Erythroblast (primary cell): ENCODE data around the gene MUS81.

Experiments used
- DNase-seq, 2 experiments: peaks; one replicate each; lab custom pipeline; 2025; lab: John Stamatoyannopoulos, UW
- GATA1 ChIP-seq: IDR thresholded peaks from 2 replicates; pipeline ENCODE4 v1.6.1; 2011; ENCODE audit warnings: low read depth, mild to moderate bottlenecking, control low read depth, low read length, moderate library complexity
- POLR2A ChIP-seq: IDR thresholded peaks from 2 replicates; pipeline ENCODE4 v1.6.1; 2011; ENCODE audit warnings: mild to moderate bottlenecking, low read length

MUS81 gene

DNA sequence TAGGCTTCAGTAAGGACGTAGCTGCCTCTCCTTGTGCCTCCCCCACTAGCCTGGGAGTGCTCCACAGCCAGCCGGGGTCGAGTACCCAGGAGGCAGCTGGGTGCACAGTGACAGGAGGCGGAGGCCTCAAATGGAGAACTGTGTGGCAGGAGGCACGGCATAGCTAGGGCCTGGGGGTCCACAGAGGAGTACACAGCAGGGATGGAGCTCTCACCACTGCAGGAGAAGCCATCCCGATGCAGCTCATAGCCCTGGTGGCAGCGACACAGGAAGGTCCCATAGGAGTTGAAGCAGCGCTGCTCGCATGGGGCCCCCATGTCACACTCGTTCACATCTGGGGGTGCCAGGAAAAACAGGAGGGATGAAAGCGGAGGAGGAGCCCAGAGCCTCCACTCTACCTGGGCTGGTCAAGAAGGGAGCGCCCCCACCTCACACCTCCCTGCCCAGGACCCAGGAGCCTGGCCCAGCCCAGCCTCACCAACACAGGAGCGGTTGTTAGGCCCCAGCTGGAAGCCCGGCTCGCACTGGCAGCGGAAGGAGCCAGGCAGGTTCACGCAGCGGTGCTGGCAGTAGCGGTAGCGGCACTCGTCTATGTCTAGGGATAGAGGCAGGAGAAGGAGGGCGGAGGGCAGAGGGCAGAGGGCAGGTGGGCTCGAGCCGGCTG lies 9.5 kb downstream of the MUS81 start:
- DNase-seq: no peak
- TF ChIP-seq POLR2A: peak; percentile 5
- TF ChIP-seq GATA1: no peak

DNA sequence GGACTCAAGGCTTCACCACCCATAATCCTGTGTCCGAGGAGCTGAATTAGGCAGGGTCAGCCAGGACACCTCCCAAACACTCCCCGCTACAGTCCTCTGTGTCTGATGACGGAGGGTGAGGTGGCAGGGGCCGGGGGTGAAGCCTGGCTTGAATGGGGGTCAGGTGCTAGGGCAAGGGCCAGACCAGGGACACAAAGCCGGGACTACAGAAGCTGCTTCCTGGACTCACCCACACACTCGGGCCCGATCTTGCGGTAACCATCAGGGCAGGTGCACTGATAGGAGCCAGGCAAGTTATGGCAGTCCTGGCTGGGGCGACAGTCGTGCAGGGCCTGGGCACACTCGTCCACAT lies 10.1 kb downstream of the MUS81 start:
- no peak for DNase-seq
- no peak for TF ChIP-seq GATA1
- TF ChIP-seq POLR2A: no peak

DNA sequence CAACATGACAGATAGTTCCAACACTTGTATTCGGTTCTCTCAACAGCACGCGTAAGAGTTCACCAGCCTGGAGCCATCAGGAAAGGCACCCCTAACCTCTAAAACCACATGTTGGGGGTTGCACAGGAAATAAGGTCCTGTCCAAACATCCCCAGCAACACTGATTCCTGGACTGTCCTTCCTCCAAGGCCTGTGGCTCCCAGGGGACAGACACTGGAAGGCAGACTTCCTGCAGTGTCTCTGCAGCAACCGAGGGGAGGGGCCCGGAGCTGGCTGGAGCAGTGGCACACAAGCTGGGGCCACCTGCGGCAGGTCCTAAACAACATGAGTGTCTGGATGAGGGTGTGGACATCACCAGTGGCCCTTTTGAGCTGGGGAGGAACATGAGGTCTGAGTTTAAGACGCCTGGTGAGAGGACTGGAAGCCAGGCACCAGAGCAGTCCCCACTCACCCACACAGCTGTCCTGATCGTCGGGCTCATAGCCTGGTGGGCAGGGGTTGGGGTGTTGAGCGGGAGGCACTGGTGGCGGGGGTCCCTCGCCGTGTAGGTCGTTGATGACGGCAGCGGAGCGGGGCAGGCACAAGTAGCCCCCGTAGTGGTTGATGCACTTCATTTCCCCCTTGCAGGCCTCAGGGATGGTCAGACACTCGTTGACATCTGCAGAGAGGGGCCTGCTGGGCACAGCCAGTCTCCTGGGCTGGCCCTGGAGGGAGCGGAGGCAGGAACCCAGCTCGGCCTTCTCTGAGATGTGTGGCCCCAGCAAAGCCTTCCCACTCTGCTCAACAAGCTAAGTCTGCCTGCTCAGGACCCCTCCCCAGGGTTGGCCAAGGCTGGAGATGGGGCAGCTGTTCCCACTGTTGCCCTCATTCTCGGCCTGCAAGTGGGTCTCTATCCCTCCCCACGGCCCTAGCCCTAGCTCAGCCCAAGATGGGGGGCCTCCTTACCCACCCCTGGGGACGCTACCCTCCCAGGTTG lies 10.8 kb downstream of the MUS81 start:
- TF ChIP-seq GATA1: no peak
- peak; percentile 37 for TF ChIP-seq POLR2A
- DNase-seq: no peak

DNA sequence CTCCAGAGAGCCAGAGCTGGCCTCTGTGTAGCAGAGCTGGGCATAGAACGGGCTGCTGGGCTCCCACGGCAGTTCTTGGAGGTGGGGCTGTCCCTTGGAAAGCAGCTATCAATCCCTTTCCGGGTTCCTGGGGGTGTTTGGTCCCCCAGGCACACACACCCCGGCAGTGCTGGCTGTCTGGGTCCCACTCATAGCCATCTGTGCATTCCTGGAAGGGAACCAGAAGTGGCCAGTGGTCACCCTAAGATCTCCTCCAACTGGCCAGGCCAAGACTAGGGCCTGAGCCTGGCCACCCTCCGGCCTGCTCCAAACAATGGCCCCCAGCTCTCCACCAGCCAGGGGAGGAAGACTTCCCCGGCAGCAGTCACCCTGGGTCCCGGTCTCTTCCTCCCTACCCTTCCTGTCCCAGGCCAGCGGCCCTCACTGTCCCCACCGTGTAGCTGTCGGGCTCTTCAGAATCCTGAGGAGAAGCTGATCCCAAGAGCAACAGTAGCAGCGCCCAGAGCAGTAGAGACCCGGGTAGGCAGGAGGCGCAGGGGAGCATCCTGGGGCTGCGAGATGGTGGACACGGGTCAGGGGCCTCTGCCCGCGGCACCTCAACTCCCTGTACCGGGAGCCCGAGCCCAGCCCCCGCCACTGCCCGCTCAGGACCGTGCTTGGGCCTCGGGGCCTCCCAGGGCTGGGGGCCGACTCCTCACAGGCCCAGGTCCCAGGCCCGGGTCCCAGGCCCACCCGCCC lies 11.7 kb downstream of the MUS81 start:
- no peak for DNase-seq
- TF ChIP-seq POLR2A: no peak
- no peak for TF ChIP-seq GATA1

DNA sequence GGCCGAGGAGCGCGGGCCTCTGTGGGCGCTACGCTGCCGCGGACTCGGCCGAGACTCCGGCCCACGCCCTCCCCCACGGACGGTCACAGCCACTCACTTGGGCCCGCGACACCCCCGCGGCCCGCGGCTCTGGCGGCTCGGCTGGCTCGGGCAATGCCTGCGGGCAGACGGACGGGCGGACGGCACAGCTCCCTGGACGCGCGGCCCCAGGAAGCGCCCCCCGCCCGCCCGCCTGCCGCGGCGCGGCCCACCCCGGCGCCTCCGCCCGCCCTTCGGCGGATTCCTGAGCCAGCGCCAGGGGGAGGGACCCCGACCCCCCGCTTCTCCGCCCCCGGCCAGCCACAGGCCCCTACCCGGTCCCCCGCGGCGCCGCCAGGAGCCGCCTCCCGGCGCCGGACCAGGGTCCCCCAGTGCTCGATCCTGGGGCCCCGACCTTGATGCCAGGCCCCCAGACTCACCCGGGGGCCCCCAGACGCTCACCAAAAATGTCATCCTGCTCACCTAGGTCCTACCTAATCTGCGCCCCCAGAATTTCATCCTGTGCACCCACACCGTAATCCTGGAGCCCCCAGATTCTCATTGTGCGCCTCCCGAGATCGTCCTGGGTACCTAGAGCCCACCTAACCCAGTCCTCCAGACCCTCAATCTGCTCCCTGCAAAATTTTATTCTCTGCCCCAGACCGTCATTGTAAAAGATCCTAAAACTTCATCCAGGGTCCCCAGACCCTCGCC lies 12.5 kb downstream of the MUS81 start, which contains the start of gene EFEMP2:
EFEMP2 (minus strand) TSS at position 215 of the 732 bp plus-strand sequence. CDS start 446 bp downstream, outside the sequence.
- DNase-seq: no peak
- TF ChIP-seq POLR2A (no peak), GATA1 (no peak)

DNA sequence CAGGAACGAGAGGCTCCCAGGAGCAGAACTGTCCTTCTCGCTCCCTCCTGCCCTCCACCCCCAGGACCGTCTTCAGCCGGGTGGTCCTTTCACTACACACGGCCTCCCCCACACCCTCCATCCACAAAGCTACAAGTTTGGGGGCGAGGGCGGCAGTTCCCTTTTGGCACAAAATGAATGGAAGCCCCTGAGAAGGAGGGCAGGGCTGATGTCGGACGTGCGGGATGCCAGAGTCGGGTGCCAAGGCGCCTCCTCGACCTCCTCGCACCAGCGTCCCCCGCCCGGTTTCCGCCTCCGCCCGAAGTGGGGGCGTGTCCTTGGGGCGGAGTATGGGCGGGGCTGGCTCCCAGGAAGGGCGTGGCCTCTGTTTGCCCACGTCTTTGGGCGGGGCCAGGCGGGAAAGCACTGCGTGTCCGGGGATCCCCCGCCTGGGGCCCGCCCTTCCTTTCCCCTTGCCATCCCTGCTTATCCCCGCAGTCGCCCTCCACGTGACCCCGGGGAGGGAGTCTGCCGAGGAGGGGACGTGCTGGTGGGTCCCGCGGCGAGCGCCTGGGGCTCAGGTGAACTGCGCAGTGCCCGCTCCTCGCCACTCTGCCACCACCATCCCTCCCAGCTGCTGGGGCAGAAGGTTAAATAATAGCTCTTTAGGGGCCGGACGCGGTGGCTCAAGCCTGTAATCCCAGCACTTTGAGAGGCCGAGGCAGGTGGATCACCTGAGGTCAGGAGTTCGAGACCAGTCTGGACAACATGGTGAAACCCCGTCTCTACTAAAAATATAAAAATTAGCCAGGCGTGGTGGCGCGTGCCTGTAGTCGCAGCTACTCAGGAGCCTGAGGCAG lies 13.3 kb downstream of the MUS81 start:
- DNase-seq: peak; percentile 91 to 95
- peak; percentile 82 for TF ChIP-seq POLR2A
- no peak for TF ChIP-seq GATA1

DNA sequence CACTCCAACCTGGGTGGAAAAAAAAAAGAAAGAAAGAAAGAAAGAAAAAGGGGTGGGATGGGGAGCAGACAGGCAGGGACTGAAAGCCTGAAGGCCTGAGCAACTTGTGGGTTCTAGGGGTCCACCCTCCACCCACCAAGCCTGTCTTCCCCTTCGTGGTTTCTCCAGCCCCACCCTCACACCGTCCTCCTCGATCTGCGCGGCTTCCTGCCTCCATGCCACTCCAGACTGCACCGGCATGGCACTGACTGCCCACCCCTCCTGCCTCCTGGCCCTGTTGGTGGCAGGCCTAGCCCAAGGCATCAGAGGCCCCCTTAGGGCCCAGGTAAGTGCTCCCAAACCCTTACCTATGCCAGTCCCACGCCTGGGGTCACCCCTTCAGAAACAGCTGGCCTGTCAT lies 19.4 kb downstream of the MUS81 start, which contains the start of gene CTSW:
CTSW (plus strand) TSS at position 221 of the 400 bp plus-strand sequence; CDS start at position 239, 18 bp downstream.
- TF ChIP-seq POLR2A: no peak
- no peak for TF ChIP-seq GATA1
- DNase-seq: no peak

DNA sequence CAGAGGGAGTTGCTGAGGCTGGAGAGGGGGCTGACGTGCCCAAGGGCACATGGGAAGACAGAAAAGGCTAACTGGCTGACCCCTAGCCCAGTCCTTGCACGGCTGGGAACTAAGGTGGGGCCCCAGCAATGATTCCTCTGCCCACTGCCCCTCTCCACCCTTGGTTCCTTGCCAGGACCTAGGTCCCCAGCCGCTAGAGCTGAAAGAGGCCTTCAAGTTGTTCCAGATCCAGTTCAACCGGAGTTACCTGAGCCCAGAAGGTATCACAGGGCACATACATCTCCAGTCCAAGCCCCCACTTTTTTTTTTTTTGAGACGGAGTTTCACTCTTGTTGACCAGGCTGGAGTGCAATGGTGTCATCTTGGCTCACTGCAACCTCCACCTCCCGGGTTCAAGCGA lies 19.8 kb downstream of the MUS81 start:
- no peak for TF ChIP-seq GATA1
- TF ChIP-seq POLR2A: no peak
- no peak for DNase-seq

DNA sequence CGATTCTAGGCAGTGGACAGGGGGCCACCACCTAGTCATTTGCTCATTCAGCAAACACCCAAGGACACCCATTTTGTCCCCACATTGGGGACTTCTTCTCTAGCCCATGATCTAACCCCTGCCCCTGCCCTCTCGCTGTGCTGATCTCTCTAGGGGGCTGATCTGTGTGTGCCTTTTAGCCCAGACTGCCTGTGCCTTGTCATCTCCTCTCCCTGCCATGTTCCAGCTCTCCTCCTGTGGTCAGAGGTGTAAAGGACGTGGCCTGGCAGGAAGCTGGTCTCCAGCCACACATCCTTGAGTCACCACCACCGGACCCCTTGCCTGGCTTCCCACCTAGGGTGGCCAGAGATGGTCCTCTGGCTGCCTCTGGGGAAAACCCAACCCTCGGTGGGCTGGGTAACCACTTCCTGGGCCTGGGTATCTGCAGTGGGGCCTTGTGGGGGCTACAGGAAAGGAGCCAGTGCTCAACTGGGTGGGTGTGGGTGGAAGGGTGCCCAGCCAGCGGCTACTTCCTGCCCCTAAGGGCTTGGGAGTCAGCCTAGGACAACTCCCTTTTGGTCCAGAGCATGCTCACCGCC lies 20.7 kb downstream of the MUS81 start:
- no peak for TF ChIP-seq GATA1
- no peak for DNase-seq

DNA sequence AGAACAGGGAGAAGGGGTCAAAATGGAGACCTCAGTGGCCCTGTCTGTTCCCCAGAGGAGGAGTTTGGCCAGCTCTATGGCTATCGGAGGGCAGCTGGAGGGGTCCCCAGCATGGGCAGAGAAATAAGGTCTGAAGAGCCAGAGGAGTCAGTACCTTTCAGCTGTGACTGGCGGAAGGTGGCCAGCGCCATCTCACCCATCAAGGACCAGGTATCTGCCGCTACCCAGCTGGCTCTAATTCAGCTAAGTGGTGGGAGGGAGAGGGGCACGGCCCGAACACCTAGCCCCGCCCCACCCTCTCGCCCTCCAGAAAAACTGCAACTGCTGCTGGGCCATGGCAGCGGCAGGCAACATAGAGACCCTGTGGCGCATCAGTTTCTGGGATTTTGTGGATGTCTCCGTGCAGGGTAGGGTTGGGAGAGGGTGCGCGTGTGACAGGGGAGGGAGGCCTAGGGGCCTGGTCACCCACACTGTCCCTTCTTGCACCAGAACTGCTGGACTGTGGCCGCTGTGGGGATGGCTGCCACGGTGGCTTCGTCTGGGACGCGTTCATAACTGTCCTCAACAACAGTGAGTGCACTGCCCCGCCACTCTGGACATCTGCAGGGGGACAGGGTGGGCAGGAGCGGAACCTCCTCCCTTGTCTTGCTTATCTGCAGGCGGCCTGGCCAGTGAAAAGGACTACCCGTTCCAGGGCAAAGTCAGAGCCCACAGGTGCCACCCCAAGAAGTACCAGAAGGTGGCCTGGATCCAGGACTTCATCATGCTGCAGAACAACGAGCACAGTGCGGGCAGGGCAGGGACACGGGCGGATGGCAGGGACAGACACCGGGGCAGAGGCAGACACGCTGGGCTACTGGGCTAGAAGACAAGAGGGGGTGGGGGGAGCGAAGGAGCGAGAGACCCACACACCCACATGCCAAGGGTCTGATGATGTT lies 22.2 kb downstream of the MUS81 start:
- DNase-seq: no peak
- TF ChIP-seq GATA1 (no peak), POLR2A (no peak)

DNA sequence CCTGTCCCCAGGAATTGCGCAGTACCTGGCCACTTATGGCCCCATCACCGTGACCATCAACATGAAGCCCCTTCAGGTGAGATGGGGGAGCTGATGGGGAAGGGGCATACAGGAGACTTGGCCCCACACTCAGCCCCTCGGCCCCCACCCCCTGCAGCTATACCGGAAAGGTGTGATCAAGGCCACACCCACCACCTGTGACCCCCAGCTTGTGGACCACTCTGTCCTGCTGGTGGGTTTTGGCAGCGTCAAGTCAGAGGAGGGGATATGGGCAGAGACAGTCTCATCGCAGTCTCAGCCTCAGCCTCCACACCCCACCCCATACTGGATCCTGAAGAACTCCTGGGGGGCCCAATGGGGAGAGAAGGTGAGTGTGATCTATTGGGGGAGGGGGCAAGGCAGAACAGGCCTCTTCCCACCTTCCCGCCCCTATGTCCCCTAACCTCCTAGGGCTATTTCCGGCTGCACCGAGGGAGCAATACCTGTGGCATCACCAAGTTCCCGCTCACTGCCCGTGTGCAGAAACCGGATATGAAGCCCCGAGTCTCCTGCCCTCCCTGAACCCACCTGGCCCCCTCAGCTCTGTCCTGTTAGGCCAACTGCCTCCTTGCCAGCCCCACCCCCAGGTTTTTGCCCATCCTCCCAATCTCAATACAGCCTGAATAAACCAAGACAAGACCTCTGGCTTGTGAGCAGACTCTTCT lies 23.0 kb downstream of the MUS81 start:
- TF ChIP-seq GATA1 (no peak), POLR2A (no peak)
- no peak for DNase-seq
